LNCaP clone FGC (cell line): ENCODE results near the gene KIF5A.

Source experiments
- DNase-seq: peaks from one replicate; pipeline ENCODE4 v3.0.0-alpha.2; 2011; ENCODE audit warnings: low read depth
- H3K4me3 ChIP-seq: 2 replicates; pipeline ENCODE4 v1.5.1; 2011; ENCODE audit warnings: mild to moderate bottlenecking, low read depth, low read length, control low read depth
- CTCF ChIP-seq: IDR thresholded peaks from 2 replicates; pipeline ENCODE4 v1.5.1; 2012; ENCODE audit warnings: mild to moderate bottlenecking; ENCODE audit not compliant: control insufficient read depth, insufficient read depth; ENCODE audit errors: extremely low read depth

The KIF5A gene

DNA sequence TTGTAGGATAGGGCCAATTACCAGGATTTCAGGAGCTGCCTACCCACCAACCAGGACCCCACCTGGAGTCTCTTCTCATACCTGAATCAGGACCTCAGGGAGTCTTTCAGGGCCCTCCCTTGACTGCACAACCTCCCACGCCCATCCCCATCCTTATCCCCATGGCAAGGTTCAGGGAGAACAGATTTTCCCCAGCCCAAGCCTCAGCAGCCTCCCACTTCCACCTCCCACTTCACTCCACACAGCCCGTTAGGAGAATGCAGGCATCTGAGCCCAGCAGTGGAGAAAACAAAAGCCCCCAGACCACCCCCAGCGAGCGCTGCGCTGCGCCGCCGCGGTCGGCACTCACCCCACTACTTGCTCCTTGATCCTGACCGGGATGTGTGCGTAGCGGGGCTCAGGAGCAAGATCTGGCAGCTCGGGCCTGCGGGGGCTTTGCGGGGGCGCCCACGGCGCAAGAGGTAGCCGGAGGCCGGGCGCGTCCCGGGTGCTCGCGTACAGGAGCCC is 81.8 kb downstream of the KIF5A start:
- H3K4me3 ChIP-seq: no peak overlapping the region

GRCh38 chr12:57632073-57632957 is 82.5 kb downstream of the KIF5A start:
- no peak for TF ChIP-seq CTCF
- H3K4me3 ChIP-seq: peak overlapping the region; percentile 55
- DNase-seq: no peak

More for the DNA sequence above, 81.8 kb downstream of the KIF5A start:
- DNase-seq: no peak
- no peak for TF ChIP-seq CTCF

- peak within 1 kb of the TSS; percentile 55 for H3K4me3 ChIP-seq
- no peak for DNase-seq
Measured at GRCh38 chr12:57632958-57633840, 83.4 kb downstream of the KIF5A start, which contains the start of gene B4GALNT1. TSS of gene B4GALNT1 (minus strand) at chr12:57633201. CDS start at chr12:57632132, 1,069 bp downstream.

More at GRCh38 chr12:57632958-57633840, 83.4 kb downstream of the KIF5A start, which contains the start of gene B4GALNT1:
- peak; percentile 88 for TF ChIP-seq CTCF
